ENCODE results near the gene RANGRF.
"Not testable (repeated sequence)": the region's sequence is repeated elsewhere in the genome, so short reads cannot be mapped to it uniquely, and the experiment has no call there.

RANGRF gene

GRCh38 chr17:8251411-8251810 is 37.1 kb upstream of the RANGRF start:
- not testable (repeated sequence) for H4K5ac ChIP-seq (ENCODE audit: low read length); H3K56ac ChIP-seq (ENCODE audit: low read length); H3K4me3 ChIP-seq (ENCODE audit: low read length); H3K9ac ChIP-seq (ENCODE audit: low read length); H2BK15ac ChIP-seq (replicated peaks; ENCODE audit: low read depth); H3K79me1 ChIP-seq (ENCODE audit: low read length); H2BK120ac ChIP-seq (ENCODE audit: low read depth, low read length); H3K27ac ChIP-seq (ENCODE audit: low read depth, low read length); DNase-seq; H3K4me1 ChIP-seq (ENCODE audit: control insufficient read depth, low read depth, low read length); H2AK5ac ChIP-seq (ENCODE audit: low read length); H3K23ac ChIP-seq (ENCODE audit: low read length); H3K4ac ChIP-seq (ENCODE audit: low read depth, low read length); H2BK5ac ChIP-seq (ENCODE audit: low read length); H3K27me3 ChIP-seq (ENCODE audit: insufficient read depth, low read length, poor library complexity); H3K18ac ChIP-seq (ENCODE audit: low read length); H3K36me3 ChIP-seq (ENCODE audit: control insufficient read depth, insufficient read depth, low read length); H4K8ac ChIP-seq (ENCODE audit: low read depth, low read length); H3K4me2 ChIP-seq (ENCODE audit: low read length)
- peaks cover 36% of the 10 kb centered on the region for H3K79me2 ChIP-seq (ENCODE audit: control insufficient read depth, insufficient read depth, low read length)
- no CpG with 5 or more reads among the region's 2 CpGs for WGBS (ENCODE audit: extremely low coverage, insufficient coverage, low lambda C conversion rate)

GRCh38 chr17:8253801-8254200 is 34.7 kb upstream of the RANGRF start:
- no peak overlapping the region for H4K5ac ChIP-seq (ENCODE audit: low read length)
- no peak overlapping the region for H2AK5ac ChIP-seq (ENCODE audit: low read length)
- no peak overlapping the region for H2BK5ac ChIP-seq (ENCODE audit: low read length)
- H2BK120ac ChIP-seq (ENCODE audit: low read depth, low read length), result no peak overlapping the region
- no peak overlapping the region for H3K4me2 ChIP-seq (ENCODE audit: low read length)
- H3K4ac ChIP-seq (ENCODE audit: low read depth, low read length), result no peak overlapping the region
- H3K4me1 ChIP-seq (ENCODE audit: control insufficient read depth, low read depth, low read length), result peaks cover 3% of the 10 kb centered on the region
- H3K9ac ChIP-seq (ENCODE audit: low read length), result no peak overlapping the region
- H3K27ac ChIP-seq (ENCODE audit: low read depth, low read length), result no peak overlapping the region
- no peak overlapping the region for H3K23ac ChIP-seq (ENCODE audit: low read length)
- no peak overlapping the region for H3K4me3 ChIP-seq (ENCODE audit: low read length)
- peak; percentile 63 for DNase-seq
- H3K27me3 ChIP-seq (ENCODE audit: insufficient read depth, low read length, poor library complexity), result no peaks in the 10 kb centered on the region
- H2BK15ac ChIP-seq (replicated peaks; ENCODE audit: low read depth), result no peak overlapping the region
- peaks cover 14% of the 10 kb centered on the region for H3K36me3 ChIP-seq (ENCODE audit: control insufficient read depth, insufficient read depth, low read length)
- no CpG with 5 or more reads among the region's 8 CpGs for WGBS (ENCODE audit: extremely low coverage, insufficient coverage, low lambda C conversion rate)
- peaks cover 2% of the 10 kb centered on the region for H3K79me1 ChIP-seq (ENCODE audit: low read length)
- peaks cover 34% of the 10 kb centered on the region for H3K79me2 ChIP-seq (ENCODE audit: control insufficient read depth, insufficient read depth, low read length)
- H4K8ac ChIP-seq (ENCODE audit: low read depth, low read length), result no peak overlapping the region
- H3K18ac ChIP-seq (ENCODE audit: low read length), result no peak overlapping the region
- no peak overlapping the region for H3K56ac ChIP-seq (ENCODE audit: low read length)

GRCh38 chr17:8254881-8255280 is 33.6 kb upstream of the RANGRF start:
- no CpG with 5 or more reads among the region's 11 CpGs for WGBS (ENCODE audit: extremely low coverage, insufficient coverage, low lambda C conversion rate)
- Histone ChIP-seq H3K79me1 (ENCODE audit: low read length) (peaks cover 2% of the 10 kb centered on the region), H4K8ac (ENCODE audit: low read depth, low read length) (no peak overlapping the region), H4K5ac (ENCODE audit: low read length) (no peak overlapping the region), H3K27me3 (ENCODE audit: insufficient read depth, low read length, poor library complexity) (no peaks in the 10 kb centered on the region), H3K23ac (ENCODE audit: low read length) (no peak overlapping the region), H2AK5ac (ENCODE audit: low read length) (no peak overlapping the region), H3K18ac (ENCODE audit: low read length) (no peak overlapping the region), H3K56ac (ENCODE audit: low read length) (no peak overlapping the region), H3K27ac (ENCODE audit: low read depth, low read length) (no peak overlapping the region), H2BK120ac (ENCODE audit: low read depth, low read length) (no peak overlapping the region), H2BK15ac (replicated peaks; ENCODE audit: low read depth) (no peak overlapping the region), H3K9ac (ENCODE audit: low read length) (no peak overlapping the region), H2BK5ac (ENCODE audit: low read length) (no peak overlapping the region), H3K4ac (ENCODE audit: low read depth, low read length) (no peak overlapping the region), H3K4me1 (ENCODE audit: control insufficient read depth, low read depth, low read length) (peaks cover 3% of the 10 kb centered on the region), H3K36me3 (ENCODE audit: control insufficient read depth, insufficient read depth, low read length) (peaks cover 16% of the 10 kb centered on the region), H3K79me2 (ENCODE audit: control insufficient read depth, insufficient read depth, low read length) (peaks cover 27% of the 10 kb centered on the region), H3K4me2 (ENCODE audit: low read length) (no peak overlapping the region), H3K4me3 (ENCODE audit: low read length) (no peak overlapping the region)
- DNase-seq, result no peak

GRCh38 chr17:8255499-8255898 is 33.0 kb upstream of the RANGRF start:
- peak; percentile 59 for DNase-seq
- Histone ChIP-seq H3K9ac (ENCODE audit: low read length) (no peak overlapping the region), H3K23ac (ENCODE audit: low read length) (no peak overlapping the region), H3K18ac (ENCODE audit: low read length) (no peak overlapping the region), H3K56ac (ENCODE audit: low read length) (no peak overlapping the region), H3K4me1 (ENCODE audit: control insufficient read depth, low read depth, low read length) (no peaks in the 10 kb centered on the region), H4K8ac (ENCODE audit: low read depth, low read length) (no peak overlapping the region), H3K79me2 (ENCODE audit: control insufficient read depth, insufficient read depth, low read length) (peaks cover 21% of the 10 kb centered on the region), H3K79me1 (ENCODE audit: low read length) (no peaks in the 10 kb centered on the region), H2BK15ac (replicated peaks; ENCODE audit: low read depth) (no peak overlapping the region), H3K4ac (ENCODE audit: low read depth, low read length) (no peak overlapping the region), H3K27ac (ENCODE audit: low read depth, low read length) (no peak overlapping the region), H2AK5ac (ENCODE audit: low read length) (no peak overlapping the region), H3K4me2 (ENCODE audit: low read length) (no peak overlapping the region), H3K36me3 (ENCODE audit: control insufficient read depth, insufficient read depth, low read length) (peaks cover 18% of the 10 kb centered on the region), H2BK120ac (ENCODE audit: low read depth, low read length) (no peak overlapping the region), H4K5ac (ENCODE audit: low read length) (no peak overlapping the region), H3K27me3 (ENCODE audit: insufficient read depth, low read length, poor library complexity) (no peaks in the 10 kb centered on the region), H2BK5ac (ENCODE audit: low read length) (no peak overlapping the region), H3K4me3 (ENCODE audit: low read length) (no peak overlapping the region)
- WGBS (ENCODE audit: extremely low coverage, insufficient coverage, low lambda C conversion rate), result no CpG with 5 or more reads among the region's 9 CpGs

- Histone ChIP-seq H2BK15ac (replicated peaks; ENCODE audit: low read depth) (no peak overlapping the region), H3K4me2 (ENCODE audit: low read length) (no peak overlapping the region), H3K4ac (ENCODE audit: low read depth, low read length) (no peak overlapping the region), H4K5ac (ENCODE audit: low read length) (no peak overlapping the region), H4K8ac (ENCODE audit: low read depth, low read length) (no peak overlapping the region), H3K27me3 (ENCODE audit: insufficient read depth, low read length, poor library complexity) (no peaks in the 10 kb centered on the region), H2AK5ac (ENCODE audit: low read length) (no peak overlapping the region), H3K36me3 (ENCODE audit: control insufficient read depth, insufficient read depth, low read length) (peaks cover 18% of the 10 kb centered on the region), H3K18ac (ENCODE audit: low read length) (no peak overlapping the region), H3K79me1 (ENCODE audit: low read length) (no peaks in the 10 kb centered on the region), H2BK120ac (ENCODE audit: low read depth, low read length) (no peak overlapping the region), H3K23ac (ENCODE audit: low read length) (no peak overlapping the region), H3K9ac (ENCODE audit: low read length) (no peak overlapping the region), H3K27ac (ENCODE audit: low read depth, low read length) (no peak overlapping the region), H2BK5ac (ENCODE audit: low read length) (no peak overlapping the region), H3K56ac (ENCODE audit: low read length) (no peak overlapping the region), H3K4me3 (ENCODE audit: low read length) (no peak overlapping the region), H3K4me1 (ENCODE audit: control insufficient read depth, low read depth, low read length) (no peaks in the 10 kb centered on the region), H3K79me2 (ENCODE audit: control insufficient read depth, insufficient read depth, low read length) (peaks cover 13% of the 10 kb centered on the region)
- no peak for DNase-seq
- no CpG with 5 or more reads among the region's 10 CpGs for WGBS (ENCODE audit: extremely low coverage, insufficient coverage, low lambda C conversion rate)
These were observed 32.2 kb upstream of the RANGRF start for GRCh38 chr17:8256291-8256690.

- no peak overlapping the region for H3K56ac ChIP-seq (ENCODE audit: low read length)
- no peaks in the 10 kb centered on the region for H3K27me3 ChIP-seq (ENCODE audit: insufficient read depth, low read length, poor library complexity)
- no peak overlapping the region for H3K27ac ChIP-seq (ENCODE audit: low read depth, low read length)
- H3K4me2 ChIP-seq (ENCODE audit: low read length), result no peak overlapping the region
- H3K4me1 ChIP-seq (ENCODE audit: control insufficient read depth, low read depth, low read length), result no peaks in the 10 kb centered on the region
- H2BK15ac ChIP-seq (replicated peaks; ENCODE audit: low read depth), result no peak overlapping the region
- no peak overlapping the region for H3K9ac ChIP-seq (ENCODE audit: low read length)
- no peak overlapping the region for H2BK120ac ChIP-seq (ENCODE audit: low read depth, low read length)
- H4K8ac ChIP-seq (ENCODE audit: low read depth, low read length), result no peak overlapping the region
- H2BK5ac ChIP-seq (ENCODE audit: low read length), result no peak overlapping the region
- no peaks in the 10 kb centered on the region for H3K79me1 ChIP-seq (ENCODE audit: low read length)
- no peak overlapping the region for H3K18ac ChIP-seq (ENCODE audit: low read length)
- no peak overlapping the region for H3K4ac ChIP-seq (ENCODE audit: low read depth, low read length)
- peaks cover 11% of the 10 kb centered on the region for H3K79me2 ChIP-seq (ENCODE audit: control insufficient read depth, insufficient read depth, low read length)
- H3K23ac ChIP-seq (ENCODE audit: low read length), result no peak overlapping the region
- H2AK5ac ChIP-seq (ENCODE audit: low read length), result no peak overlapping the region
- H3K36me3 ChIP-seq (ENCODE audit: control insufficient read depth, insufficient read depth, low read length), result peaks cover 18% of the 10 kb centered on the region
- DNase-seq, result no peak
- H3K4me3 ChIP-seq (ENCODE audit: low read length), result no peak overlapping the region
- no CpG with 5 or more reads among the region's 6 CpGs for WGBS (ENCODE audit: extremely low coverage, insufficient coverage, low lambda C conversion rate)
- no peak overlapping the region for H4K5ac ChIP-seq (ENCODE audit: low read length)
These were observed 31.8 kb upstream of the RANGRF start for GRCh38 chr17:8256691-8257090.
